ENCODE results near the gene RALGPS1. TPM values are rescaled to one million over a fixed set of nuclear protein-coding genes. Genes with fewer than 3 reads are reported as not detected.
A peak's percentile ranks its signal among the peaks of the same experiment; 100 is the strongest.

Gene RALGPS1
- total and polyA plus RNA-seq, 2 of the 13 experiments (the other 11 are each of a cell fraction or from before 2014, with no cell fraction given) = 3.7 to 6.5 TPM

- TF ChIP-seq ZNF574 (CRISPR knock-in tag; IDR thresholded peaks at IDR 0.05) (0 out of 2 replicates have a peak, but pooled peaks have one; percentile 18), PAX8 (CRISPR knock-in tag; IDR thresholded peaks at IDR 0.05; ENCODE audit: borderline replicate concordance) (no peak), SIX4 (CRISPR knock-in tag; IDR thresholded peaks at IDR 0.05) (no peak), ZNF788 (CRISPR knock-in tag; IDR thresholded peaks at IDR 0.05; ENCODE audit: borderline replicate concordance) (no peak), MEIS2 (CRISPR knock-in tag; IDR thresholded peaks at IDR 0.05) (no peak), DMAP1 (CRISPR knock-in tag; IDR thresholded peaks at IDR 0.05) (no peak), SOX13 (IDR thresholded peaks at IDR 0.05) (no peak), SOX13 (CRISPR knock-in tag; conservative IDR thresholded peaks at IDR 0.05 in 1 of 2, IDR thresholded peaks at IDR 0.05 in 1 of 2) (0 out of 4 replicates have a peak, but pooled peaks of 1 of the 2 experiments have one; percentile 6), ETV6 (CRISPR knock-in tag; conservative IDR thresholded peaks at IDR 0.05) (no peak), NFIC (IDR thresholded peaks at IDR 0.05; ENCODE audit: low read length) (no peak), HNF4A (CRISPR knock-in tag; IDR thresholded peaks at IDR 0.05) (peak; percentile 77), TOPORS (CRISPR knock-in tag; IDR thresholded peaks at IDR 0.05) (no peak), STAG1 (CRISPR knock-in tag; IDR thresholded peaks at IDR 0.05) (no peak), MTF1 (CRISPR knock-in tag; IDR thresholded peaks at IDR 0.05) (no peak), XBP1 (CRISPR knock-in tag; IDR thresholded peaks at IDR 0.05) (no peak), ZFP36L1 (CRISPR knock-in tag; IDR thresholded peaks at IDR 0.05) (no peak), CREB1 (IDR thresholded peaks at IDR 0.05) (no peak), CREB1 (CRISPR knock-in tag; IDR thresholded peaks at IDR 0.05) (no peak), FOXO1 (CRISPR knock-in tag; IDR thresholded peaks at IDR 0.05) (no peak; the same call in 1 of the 2 replicates)
- TF ChIP-seq, protein P1, sequence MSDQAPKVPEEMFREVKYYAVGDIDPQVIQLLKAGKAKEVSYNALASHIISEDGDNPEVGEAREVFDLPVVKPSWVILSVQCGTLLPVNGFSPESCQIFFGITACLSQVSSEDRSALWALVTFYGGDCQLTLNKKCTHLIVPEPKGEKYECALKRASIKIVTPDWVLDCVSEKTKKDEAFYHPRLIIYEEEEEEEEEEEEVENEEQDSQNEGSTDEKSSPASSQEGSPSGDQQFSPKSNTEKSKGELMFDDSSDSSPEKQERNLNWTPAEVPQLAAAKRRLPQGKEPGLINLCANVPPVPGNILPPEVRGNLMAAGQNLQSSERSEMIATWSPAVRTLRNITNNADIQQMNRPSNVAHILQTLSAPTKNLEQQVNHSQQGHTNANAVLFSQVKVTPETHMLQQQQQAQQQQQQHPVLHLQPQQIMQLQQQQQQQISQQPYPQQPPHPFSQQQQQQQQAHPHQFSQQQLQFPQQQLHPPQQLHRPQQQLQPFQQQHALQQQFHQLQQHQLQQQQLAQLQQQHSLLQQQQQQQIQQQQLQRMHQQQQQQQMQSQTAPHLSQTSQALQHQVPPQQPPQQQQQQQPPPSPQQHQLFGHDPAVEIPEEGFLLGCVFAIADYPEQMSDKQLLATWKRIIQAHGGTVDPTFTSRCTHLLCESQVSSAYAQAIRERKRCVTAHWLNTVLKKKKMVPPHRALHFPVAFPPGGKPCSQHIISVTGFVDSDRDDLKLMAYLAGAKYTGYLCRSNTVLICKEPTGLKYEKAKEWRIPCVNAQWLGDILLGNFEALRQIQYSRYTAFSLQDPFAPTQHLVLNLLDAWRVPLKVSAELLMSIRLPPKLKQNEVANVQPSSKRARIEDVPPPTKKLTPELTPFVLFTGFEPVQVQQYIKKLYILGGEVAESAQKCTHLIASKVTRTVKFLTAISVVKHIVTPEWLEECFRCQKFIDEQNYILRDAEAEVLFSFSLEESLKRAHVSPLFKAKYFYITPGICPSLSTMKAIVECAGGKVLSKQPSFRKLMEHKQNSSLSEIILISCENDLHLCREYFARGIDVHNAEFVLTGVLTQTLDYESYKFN (CRISPR knock-in tag; conservative IDR thresholded peaks at IDR 0.05) = peak; percentile 28; the same call in 1 of the 2 replicates
- TF ChIP-seq, protein P2, sequence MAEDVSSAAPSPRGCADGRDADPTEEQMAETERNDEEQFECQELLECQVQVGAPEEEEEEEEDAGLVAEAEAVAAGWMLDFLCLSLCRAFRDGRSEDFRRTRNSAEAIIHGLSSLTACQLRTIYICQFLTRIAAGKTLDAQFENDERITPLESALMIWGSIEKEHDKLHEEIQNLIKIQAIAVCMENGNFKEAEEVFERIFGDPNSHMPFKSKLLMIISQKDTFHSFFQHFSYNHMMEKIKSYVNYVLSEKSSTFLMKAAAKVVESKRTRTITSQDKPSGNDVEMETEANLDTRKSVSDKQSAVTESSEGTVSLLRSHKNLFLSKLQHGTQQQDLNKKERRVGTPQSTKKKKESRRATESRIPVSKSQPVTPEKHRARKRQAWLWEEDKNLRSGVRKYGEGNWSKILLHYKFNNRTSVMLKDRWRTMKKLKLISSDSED (CRISPR knock-in tag; IDR thresholded peaks at IDR 0.05) = no peak
- TF ChIP-seq, protein P3, sequence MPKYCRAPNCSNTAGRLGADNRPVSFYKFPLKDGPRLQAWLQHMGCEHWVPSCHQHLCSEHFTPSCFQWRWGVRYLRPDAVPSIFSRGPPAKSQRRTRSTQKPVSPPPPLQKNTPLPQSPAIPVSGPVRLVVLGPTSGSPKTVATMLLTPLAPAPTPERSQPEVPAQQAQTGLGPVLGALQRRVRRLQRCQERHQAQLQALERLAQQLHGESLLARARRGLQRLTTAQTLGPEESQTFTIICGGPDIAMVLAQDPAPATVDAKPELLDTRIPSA (CRISPR knock-in tag; IDR thresholded peaks at IDR 0.05; ENCODE audit: borderline replicate concordance) = no peak
- TF ChIP-seq, protein P4, sequence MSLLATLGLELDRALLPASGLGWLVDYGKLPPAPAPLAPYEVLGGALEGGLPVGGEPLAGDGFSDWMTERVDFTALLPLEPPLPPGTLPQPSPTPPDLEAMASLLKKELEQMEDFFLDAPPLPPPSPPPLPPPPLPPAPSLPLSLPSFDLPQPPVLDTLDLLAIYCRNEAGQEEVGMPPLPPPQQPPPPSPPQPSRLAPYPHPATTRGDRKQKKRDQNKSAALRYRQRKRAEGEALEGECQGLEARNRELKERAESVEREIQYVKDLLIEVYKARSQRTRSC (CRISPR knock-in tag; IDR thresholded peaks at IDR 0.05; ENCODE audit: low read depth) = no peak
Observed at GRCh38 chr9:126915846-126916543, 1.4 kb downstream of the RALGPS1 start (continued).

Data from HepG2 (cell line).